Kidney (tissue), 14 donors: ENCODE measurements around the gene TNRC18. TPM values are rescaled to one million over a fixed set of nuclear protein-coding genes. Genes with fewer than 3 reads are reported as not detected.

Source experiments
- DNase-seq, 5 donors: peaks; one replicate each; pipeline ENCODE4 v3.0.0-alpha.2; 2013 to 2020
- FAIRE-seq: peaks from 2 replicates; lab custom pipeline; 2012; peaks lifted over from hg19 to GRCh38; lab: Jason Lieb, UNC
- H3K27ac ChIP-seq, 2 donors: one replicate each; pipeline ENCODE4 v1.7.0; 2013; ENCODE audit warnings: low read depth in 2 of 2, low read length in 2 of 2, inconsistent platforms in 1 of 2
- H3K27me3 ChIP-seq: one replicate; pipeline ENCODE4 v1.7.1; 2013; ENCODE audit warnings: low read length, inconsistent platforms; ENCODE audit not compliant: control insufficient read depth, insufficient read depth
- H3K36me3 ChIP-seq, 3 donors: one replicate each; pipeline versions ENCODE4 v1.7.0 to v1.7.1; 2013; ENCODE audit warnings: low read length in 3 of 3, control low read depth in 1 of 3, inconsistent platforms in 1 of 3; ENCODE audit not compliant: insufficient read depth in 3 of 3, control insufficient read depth in 2 of 3
- H3K4me1 ChIP-seq, 3 donors: one replicate each; pipeline versions ENCODE4 v1.7.0 to v1.7.1; 2013; ENCODE audit warnings: low read length in 3 of 3, inconsistent platforms in 1 of 3, low read depth in 1 of 3; ENCODE audit not compliant: control insufficient read depth in 2 of 3, insufficient read depth in 2 of 3
- H3K4me3 ChIP-seq, 3 donors: one replicate each; pipeline versions ENCODE4 v1.7.0 to v1.8.1; 2013; ENCODE audit warnings: low read length in 3 of 3, control low read depth in 1 of 3, inconsistent platforms in 1 of 3
- H3K9ac ChIP-seq, 3 donors: one replicate each; pipeline versions ENCODE4 v1.7.0 to v1.7.1; 2013; ENCODE audit warnings: low read length in 3 of 3, control low read depth in 1 of 3, inconsistent platforms in 1 of 3
- H3K9me3 ChIP-seq, 3 donors: one replicate each; pipeline versions ENCODE4 v1.7.0 to v1.7.1; 2013; ENCODE audit warnings: low read length in 3 of 3, control low read depth in 1 of 3, inconsistent platforms in 1 of 3; ENCODE audit not compliant: control insufficient read depth in 2 of 3, insufficient read depth in 1 of 3
- intact Hi-C: fragments of 100-400 bp; cut with DNase I; formaldehyde crosslinking; loops from one replicate; pipeline ENCODE4 v1.11.1; 2022
- polyA plus RNA-seq: library from polyadenylated mRNA; stranded (reverse); fragments of 350-450 nt; fragmentation: Illumina TruSeq; extraction: RNeasy Lipid Tissue Mini Kit (QIAGEN cat#74804); gene quantifications from one replicate; pipeline ENCODE4 v1.2.3, GENCODE V29; 2014; ENCODE audit warnings: low read depth, low replicate concordance; ENCODE audit not compliant: insufficient read depth
- total RNA-seq: library from RNA; stranded (reverse); fragmentation: NEBNext Ultra II Directional; extraction: Animal tissue kit (Norgen Biotek cat#: 25700); gene quantifications from one replicate; pipeline ENCODE4 v1.2.1, GENCODE V29; 2021
- TF ChIP-seq, protein P1 (sequence below): IDR thresholded peaks from 3 replicates; pipeline ENCODE4 v1.5.1; 2012; ENCODE audit warnings: mild to moderate bottlenecking, moderate library complexity, borderline replicate concordance; ENCODE audit not compliant: insufficient read depth; ENCODE audit errors: extremely low read depth
- donor health status: control.
- donor health status: control.
- donor health status: control.
- donor health status: control.
- donor health status: control.
- donor health status: DM: yes; HTN: yes; CAD: no.
- donor health status: Normal renal cell carcinoma (clear cell type).

Gene TNRC18
- total and polyA plus RNA-seq, 2 donors from 2014 or later: 12.5 to 125 TPM

DNA sequence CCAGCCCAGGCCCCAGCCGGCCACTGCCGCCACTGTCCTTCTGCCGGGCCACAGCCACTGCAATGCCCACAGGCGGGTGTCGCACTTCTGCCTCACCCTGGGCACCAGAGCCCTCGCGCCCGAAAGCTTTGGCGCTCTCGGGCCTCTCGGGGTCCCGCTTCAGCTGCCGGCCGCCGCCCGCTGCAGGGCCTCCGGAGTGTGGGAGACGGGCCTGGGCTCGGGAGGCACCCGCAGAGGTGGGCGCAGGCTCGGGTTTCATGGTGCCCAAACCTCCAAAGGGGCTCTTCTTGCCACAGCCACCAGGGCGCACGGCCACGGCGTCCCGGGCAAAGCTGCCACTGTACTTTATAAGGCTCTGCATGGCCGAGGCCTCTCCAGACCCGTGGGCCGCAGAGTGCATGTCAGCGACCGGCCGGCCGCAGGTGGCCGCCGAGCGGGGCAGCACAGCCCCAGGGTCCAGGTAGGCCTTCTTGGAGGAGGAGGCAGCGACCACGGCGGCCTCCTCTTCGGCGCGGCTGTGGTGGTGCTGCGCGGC lies 35.9 kb downstream of the TNRC18 start:
- intact Hi-C loops: no loop called here
- TF ChIP-seq, protein P1, sequence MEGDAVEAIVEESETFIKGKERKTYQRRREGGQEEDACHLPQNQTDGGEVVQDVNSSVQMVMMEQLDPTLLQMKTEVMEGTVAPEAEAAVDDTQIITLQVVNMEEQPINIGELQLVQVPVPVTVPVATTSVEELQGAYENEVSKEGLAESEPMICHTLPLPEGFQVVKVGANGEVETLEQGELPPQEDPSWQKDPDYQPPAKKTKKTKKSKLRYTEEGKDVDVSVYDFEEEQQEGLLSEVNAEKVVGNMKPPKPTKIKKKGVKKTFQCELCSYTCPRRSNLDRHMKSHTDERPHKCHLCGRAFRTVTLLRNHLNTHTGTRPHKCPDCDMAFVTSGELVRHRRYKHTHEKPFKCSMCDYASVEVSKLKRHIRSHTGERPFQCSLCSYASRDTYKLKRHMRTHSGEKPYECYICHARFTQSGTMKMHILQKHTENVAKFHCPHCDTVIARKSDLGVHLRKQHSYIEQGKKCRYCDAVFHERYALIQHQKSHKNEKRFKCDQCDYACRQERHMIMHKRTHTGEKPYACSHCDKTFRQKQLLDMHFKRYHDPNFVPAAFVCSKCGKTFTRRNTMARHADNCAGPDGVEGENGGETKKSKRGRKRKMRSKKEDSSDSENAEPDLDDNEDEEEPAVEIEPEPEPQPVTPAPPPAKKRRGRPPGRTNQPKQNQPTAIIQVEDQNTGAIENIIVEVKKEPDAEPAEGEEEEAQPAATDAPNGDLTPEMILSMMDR: no peak

DNA sequence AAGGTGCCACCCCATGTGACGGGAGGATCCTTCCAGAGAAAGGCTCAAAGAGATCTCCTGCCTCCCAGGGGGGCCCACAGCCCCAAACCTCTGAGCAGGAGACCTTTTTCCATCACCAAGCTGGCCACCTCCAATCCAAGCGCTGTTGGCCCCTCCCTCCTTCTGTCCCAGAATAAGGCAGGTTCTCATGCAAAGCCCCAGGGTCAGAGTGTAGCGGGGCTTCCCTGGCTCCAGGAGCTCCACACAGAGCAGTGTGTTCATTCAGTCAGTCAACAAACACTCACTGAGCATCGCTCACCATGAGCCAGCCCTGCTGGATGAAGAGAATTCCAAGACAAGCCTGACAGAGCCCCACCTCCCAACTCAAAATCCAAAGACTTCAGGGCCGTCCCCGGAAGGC lies 39.0 kb downstream of the TNRC18 start:
- Histone ChIP-seq H3K4me1 (peaks cover 0 to 29% (median 0%) of the 10 kb centered on the region in 3 donors), H3K27ac (no peak overlapping the region), H3K36me3 (peaks cover 2 to 9% (median 6%) of the 10 kb centered on the region in 3 donors), H3K4me3 (no peak overlapping the region), H3K27me3 (no peaks in the 10 kb centered on the region), H3K9ac (no peak overlapping the region), H3K9me3 (no peaks in the 10 kb centered on the region)
- FAIRE-seq (no peak), DNase-seq (no peak)
- TF ChIP-seq, protein P1: no peak
- intact Hi-C loops: no loop called here

More for the DNA sequence above, 35.9 kb downstream of the TNRC18 start:
- no peak for FAIRE-seq
- H3K9me3 ChIP-seq: no peaks in the 10 kb centered on the region
- H3K27ac ChIP-seq: no peak overlapping the region
- no peaks in the 10 kb centered on the region for H3K27me3 ChIP-seq
- DNase-seq: no peak
- H3K9ac ChIP-seq: no peak overlapping the region
- H3K4me1 ChIP-seq: peaks cover 0 to 13% (median 0%) of the 10 kb centered on the region in 3 donors
- no peak overlapping the region for H3K4me3 ChIP-seq
- peaks cover 2 to 21% (median 6%) of the 10 kb centered on the region in 3 donors for H3K36me3 ChIP-seq

DNA sequence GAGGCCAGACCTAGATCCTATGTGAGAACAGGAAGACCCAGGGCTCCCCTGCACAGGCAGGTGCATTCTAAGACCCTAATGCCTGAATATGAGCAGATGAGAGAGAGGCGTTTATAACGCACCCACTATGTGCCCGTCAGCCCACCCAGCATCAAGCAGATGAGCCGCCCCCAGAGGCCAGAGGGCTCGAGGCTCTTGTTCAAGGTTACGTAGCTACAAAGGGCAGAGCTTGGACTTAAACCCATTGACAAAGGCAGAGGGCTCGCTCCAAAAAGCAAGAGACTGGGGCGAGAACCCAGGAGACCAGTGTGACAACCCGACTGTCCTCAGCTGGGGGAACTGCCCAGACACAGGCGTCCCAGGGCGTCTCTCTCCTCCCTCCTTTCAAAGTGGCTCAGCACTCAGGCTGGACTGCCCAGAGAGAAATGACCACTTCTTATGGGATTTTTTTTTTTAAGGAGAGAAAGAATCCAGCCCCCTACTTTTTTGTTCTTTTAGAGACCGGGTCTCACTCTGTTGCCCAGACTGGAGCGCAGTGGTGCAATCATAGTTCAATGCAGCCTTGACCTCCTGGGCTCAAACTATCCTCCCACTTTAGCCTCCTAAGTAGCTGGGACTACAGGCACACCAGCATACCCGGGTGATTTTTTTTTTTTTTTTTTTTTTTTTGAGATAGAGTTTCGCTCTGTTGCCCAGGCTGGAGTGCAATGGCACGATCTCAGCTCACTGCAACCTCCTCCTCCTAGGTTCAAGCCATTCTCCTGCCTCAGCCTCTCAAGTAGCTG lies 40.1 kb downstream of the TNRC18 start:
- intact Hi-C loops: no loop called here
- Histone ChIP-seq H3K27me3 (no peaks in the 10 kb centered on the region), H3K4me1 (peaks cover 0 to 29% (median 0%) of the 10 kb centered on the region in 3 donors), H3K9me3 (no peaks in the 10 kb centered on the region), H3K27ac (no peak overlapping the region), H3K36me3 (peaks cover 2 to 9% (median 6%) of the 10 kb centered on the region in 3 donors), H3K9ac (no peak overlapping the region), H3K4me3 (no peak overlapping the region)
- FAIRE-seq (no peak), DNase-seq (no peak)
- TF ChIP-seq, protein P1: no peak
